ENCODE measurements around the gene EPS15. TPM values are rescaled to one million over a fixed set of nuclear protein-coding genes. Genes with fewer than 3 reads are reported as not detected.

Gene EPS15
- total and polyA plus RNA-seq, 2 of the 8 experiments (the other 6 are each of a cell fraction or from before 2014, with no cell fraction given): 15.9 to 57.2 TPM

GRCh38 chr1:51427438-51427837 is 91.6 kb downstream of the EPS15 start (continued):
- TF ChIP-seq JUND (IDR thresholded peaks at IDR 0.05; ENCODE audit: low read length) (no peak), CBX8 (IDR thresholded peaks at IDR 0.05; ENCODE audit: borderline replicate concordance, low read depth, low read length) (no peak), SAP30 (IDR thresholded peaks at IDR 0.05; ENCODE audit: insufficient read depth, insufficient replicate concordance, low read length) (no peak)

Data from H1 (cell line).